C4-2B (cell line): Measurements from ENCODE around the gene RILP.

ENCODE experiments used
- ZFX ChIP-seq: fragments of 450-650 bp; IDR thresholded peaks from 2 replicates; pipeline ENCODE4 v1.6.1; 2017
- TF ChIP-seq, protein P1 (sequence below): fragments of 450-650 bp; conservative IDR thresholded peaks from 2 replicates; pipeline ENCODE4 v1.5.1; 2017; ENCODE audit warnings: mild to moderate bottlenecking

DNA sequence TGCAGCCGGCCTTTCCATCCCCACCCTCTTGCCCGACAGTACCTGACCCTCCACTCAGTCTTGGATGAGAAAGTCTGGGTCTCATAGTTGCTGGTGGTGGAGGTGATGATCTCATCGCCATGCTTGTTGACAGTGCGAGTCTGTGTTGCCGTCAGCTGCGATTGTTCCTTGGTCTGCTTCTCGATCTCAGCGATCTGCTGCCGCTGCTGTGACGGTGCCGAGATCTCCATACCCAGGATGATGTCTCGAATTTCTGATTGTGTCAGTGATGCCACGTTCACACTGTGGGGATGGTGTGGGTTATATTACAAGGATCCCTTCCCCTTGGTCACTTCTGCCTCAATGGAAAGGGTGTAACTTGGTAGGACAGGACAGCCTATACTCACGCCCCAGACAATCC, 4.1 kb upstream of the RILP start:
- TF ChIP-seq, protein P1, sequence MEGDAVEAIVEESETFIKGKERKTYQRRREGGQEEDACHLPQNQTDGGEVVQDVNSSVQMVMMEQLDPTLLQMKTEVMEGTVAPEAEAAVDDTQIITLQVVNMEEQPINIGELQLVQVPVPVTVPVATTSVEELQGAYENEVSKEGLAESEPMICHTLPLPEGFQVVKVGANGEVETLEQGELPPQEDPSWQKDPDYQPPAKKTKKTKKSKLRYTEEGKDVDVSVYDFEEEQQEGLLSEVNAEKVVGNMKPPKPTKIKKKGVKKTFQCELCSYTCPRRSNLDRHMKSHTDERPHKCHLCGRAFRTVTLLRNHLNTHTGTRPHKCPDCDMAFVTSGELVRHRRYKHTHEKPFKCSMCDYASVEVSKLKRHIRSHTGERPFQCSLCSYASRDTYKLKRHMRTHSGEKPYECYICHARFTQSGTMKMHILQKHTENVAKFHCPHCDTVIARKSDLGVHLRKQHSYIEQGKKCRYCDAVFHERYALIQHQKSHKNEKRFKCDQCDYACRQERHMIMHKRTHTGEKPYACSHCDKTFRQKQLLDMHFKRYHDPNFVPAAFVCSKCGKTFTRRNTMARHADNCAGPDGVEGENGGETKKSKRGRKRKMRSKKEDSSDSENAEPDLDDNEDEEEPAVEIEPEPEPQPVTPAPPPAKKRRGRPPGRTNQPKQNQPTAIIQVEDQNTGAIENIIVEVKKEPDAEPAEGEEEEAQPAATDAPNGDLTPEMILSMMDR = no peak
- TF ChIP-seq ZFX = no peak
